ENCODE data around the gene HOXD9.

DNA sequence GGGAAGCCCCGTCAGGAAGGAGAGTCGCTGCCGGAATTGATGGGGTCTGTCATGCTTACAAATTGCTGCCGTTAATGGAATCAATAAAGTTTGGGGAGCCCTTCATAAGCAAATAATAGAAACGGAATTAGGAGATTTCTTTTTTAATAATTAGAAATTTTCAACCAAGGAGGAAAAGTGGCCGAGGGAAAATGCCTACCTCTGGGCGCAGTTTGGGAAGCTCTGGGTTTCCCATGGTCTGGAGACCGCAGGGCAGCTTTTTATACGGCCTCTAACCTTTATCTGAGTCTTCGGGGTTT lies 40.0 kb upstream of the HOXD9 start:
- TF ChIP-seq, protein P1, sequence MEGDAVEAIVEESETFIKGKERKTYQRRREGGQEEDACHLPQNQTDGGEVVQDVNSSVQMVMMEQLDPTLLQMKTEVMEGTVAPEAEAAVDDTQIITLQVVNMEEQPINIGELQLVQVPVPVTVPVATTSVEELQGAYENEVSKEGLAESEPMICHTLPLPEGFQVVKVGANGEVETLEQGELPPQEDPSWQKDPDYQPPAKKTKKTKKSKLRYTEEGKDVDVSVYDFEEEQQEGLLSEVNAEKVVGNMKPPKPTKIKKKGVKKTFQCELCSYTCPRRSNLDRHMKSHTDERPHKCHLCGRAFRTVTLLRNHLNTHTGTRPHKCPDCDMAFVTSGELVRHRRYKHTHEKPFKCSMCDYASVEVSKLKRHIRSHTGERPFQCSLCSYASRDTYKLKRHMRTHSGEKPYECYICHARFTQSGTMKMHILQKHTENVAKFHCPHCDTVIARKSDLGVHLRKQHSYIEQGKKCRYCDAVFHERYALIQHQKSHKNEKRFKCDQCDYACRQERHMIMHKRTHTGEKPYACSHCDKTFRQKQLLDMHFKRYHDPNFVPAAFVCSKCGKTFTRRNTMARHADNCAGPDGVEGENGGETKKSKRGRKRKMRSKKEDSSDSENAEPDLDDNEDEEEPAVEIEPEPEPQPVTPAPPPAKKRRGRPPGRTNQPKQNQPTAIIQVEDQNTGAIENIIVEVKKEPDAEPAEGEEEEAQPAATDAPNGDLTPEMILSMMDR (conservative IDR thresholded peaks at IDR 0.05; ENCODE audit: low read length) = no peak
- no peak for TF ChIP-seq EZH2phosphoT487 (IDR thresholded peaks at IDR 0.05; ENCODE audit: borderline replicate concordance)

All from Loucy (cell line).